Panc1 (cell line): Measurements from ENCODE around the gene ADGRL3.

Experiments used
- POLR2AphosphoS5 ChIP-seq: IDR thresholded peaks from 2 replicates; pipeline ENCODE4 v1.6.1; 2012; ENCODE audit warnings: mild to moderate bottlenecking, low read depth, low read length, moderate library complexity
- REST ChIP-seq, 2 experiments: IDR thresholded peaks; 2 replicates each; pipeline ENCODE4 v1.6.1; 2011 to 2012; ENCODE audit warnings: low read depth in 2 of 2, control low read depth in 1 of 2, low read length in 1 of 2, mild to moderate bottlenecking in 1 of 2, moderate library complexity in 1 of 2; ENCODE audit not compliant: insufficient read depth in 1 of 2
- SIN3A ChIP-seq: IDR thresholded peaks from 2 replicates; pipeline ENCODE4 v1.6.1; 2012; ENCODE audit warnings: low read depth, mild to moderate bottlenecking, low read length, moderate library complexity, borderline replicate concordance; ENCODE audit not compliant: insufficient read depth
- TF ChIP-seq, protein P1 (sequence below): fragments of 450-650 bp; IDR thresholded peaks from 2 replicates; pipeline ENCODE4 v1.5.1; 2017; ENCODE audit warnings: mild to moderate bottlenecking

GRCh38 chr4:61296144-61296543 is 96.0 kb downstream of the ADGRL3 start:
- TF ChIP-seq, protein P1, sequence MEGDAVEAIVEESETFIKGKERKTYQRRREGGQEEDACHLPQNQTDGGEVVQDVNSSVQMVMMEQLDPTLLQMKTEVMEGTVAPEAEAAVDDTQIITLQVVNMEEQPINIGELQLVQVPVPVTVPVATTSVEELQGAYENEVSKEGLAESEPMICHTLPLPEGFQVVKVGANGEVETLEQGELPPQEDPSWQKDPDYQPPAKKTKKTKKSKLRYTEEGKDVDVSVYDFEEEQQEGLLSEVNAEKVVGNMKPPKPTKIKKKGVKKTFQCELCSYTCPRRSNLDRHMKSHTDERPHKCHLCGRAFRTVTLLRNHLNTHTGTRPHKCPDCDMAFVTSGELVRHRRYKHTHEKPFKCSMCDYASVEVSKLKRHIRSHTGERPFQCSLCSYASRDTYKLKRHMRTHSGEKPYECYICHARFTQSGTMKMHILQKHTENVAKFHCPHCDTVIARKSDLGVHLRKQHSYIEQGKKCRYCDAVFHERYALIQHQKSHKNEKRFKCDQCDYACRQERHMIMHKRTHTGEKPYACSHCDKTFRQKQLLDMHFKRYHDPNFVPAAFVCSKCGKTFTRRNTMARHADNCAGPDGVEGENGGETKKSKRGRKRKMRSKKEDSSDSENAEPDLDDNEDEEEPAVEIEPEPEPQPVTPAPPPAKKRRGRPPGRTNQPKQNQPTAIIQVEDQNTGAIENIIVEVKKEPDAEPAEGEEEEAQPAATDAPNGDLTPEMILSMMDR = no peak
- TF ChIP-seq REST (IDR thresholded peaks at IDR 0.05; ENCODE audit: insufficient read depth in 1 of 2, low read depth in 2 of 2, low read length in 1 of 2) (no peak), POLR2AphosphoS5 (no peak), SIN3A (no peak)
